Psoas muscle (tissue), 8 donors: ENCODE results near the gene EXOC3. TPM values are rescaled to one million over a fixed set of nuclear protein-coding genes. Genes with fewer than 3 reads are reported as not detected.

Experiments used
- ATAC-seq, 4 donors: fragments of 200-7000 bp; cut with Tn5 transposase; one replicate each; pipeline ENCODE4 v1.9.1; 2020; ENCODE audit warnings: moderate library complexity in 3 of 4, mild to moderate bottlenecking in 2 of 4
- DNase-seq, 2 donors: peaks; one replicate each; pipeline ENCODE4 v3.0.0-alpha.2; 2020
- H3K27ac ChIP-seq: fragments of 200-600 bp; one replicate; pipeline ENCODE4 v1.8.0; 2022
- H3K27me3 ChIP-seq, 3 donors: fragments of 200-600 bp in 1 of 3; one replicate each; pipeline versions ENCODE4 v1.6.1 to v1.8.0; 2013 to 2022; ENCODE audit warnings: low read length in 2 of 3, mild to moderate bottlenecking in 2 of 3, moderate library complexity in 1 of 3; ENCODE audit not compliant: insufficient read depth in 3 of 3
- H3K36me3 ChIP-seq, 2 donors: fragments of 200-600 bp in 1 of 2; one replicate each; pipeline versions ENCODE4 v1.6.1 to v1.8.0; 2013 to 2022; ENCODE audit warnings: low read depth in 1 of 2, mild to moderate bottlenecking in 1 of 2, moderate library complexity in 1 of 2; ENCODE audit not compliant: insufficient read depth in 1 of 2
- H3K4me1 ChIP-seq: fragments of 200-600 bp; one replicate; pipeline ENCODE4 v1.8.0; 2022
- H3K4me3 ChIP-seq: fragments of 200-600 bp; one replicate; pipeline ENCODE4 v1.8.0; 2022; ENCODE audit warnings: mild to moderate bottlenecking
- H3K9me3 ChIP-seq: fragments of 200-600 bp; one replicate; pipeline ENCODE4 v1.8.0; 2022
- CTCF ChIP-seq: fragments of 200-600 bp; IDR thresholded peaks from one replicate; pipeline ENCODE4 v1.8.0; 2022; ENCODE audit warnings: antibody characterized with exemption
- WGBS, 3 donors: extraction: QIAGEN DNeasy Blood & Tissue Kit; methylation state at CpG; one replicate each; pipeline versions ENCODE4 v1.1.6 to v1.1.7; 2013; 5-methylcytosine and 5-hydroxymethylcytosine counted together
- intact Hi-C, 2 donors: fragments of 100-400 bp; cut with DNase I; formaldehyde crosslinking; loops; one replicate each; pipeline versions ENCODE4 v1.11.0 to v1.14.2; 2022
- polyA plus RNA-seq, 3 donors: library from polyadenylated mRNA; stranded (reverse); fragments of 200-250 nt; gene quantifications; one replicate each; pipeline ENCODE4 v1.2.3, GENCODE V29; 2013
- total RNA-seq, 4 donors: library from RNA; stranded (reverse); fragmentation: NEBNext Ultra II Directional in 2 of 4; extraction: Animal tissue kit (Norgen Biotek cat#: 25700) in 2 of 4; gene quantifications; one replicate each; pipeline versions ENCODE4 v1.2.1 to v1.2.4, GENCODE V29; 2021 to 2023
- donor health status: healthy with polysubstance abuse.
- donor health status: DM: no; HTN: no; CAD: no; lungs with moderate emphysema.
- donor health status: Bipolar disorder and iron deficiency.
- donor health status: healthy.
- donor health status: DM: yes; HTN: yes; CAD: no.
- donor health status: DM: no; HTN: no; CAD: no.
- donor health status: DM: no; HTN: no; CAD: no.
- donor health status: DM: yes; HTN: yes; CAD: no.

The EXOC3 gene
- total and polyA plus RNA-seq, 7 donors, result 38.2 to 63.4 (median 56.5) TPM

GRCh38 chr5:513216-514100 lies 70.5 kb downstream of the EXOC3 start:
- no peaks in the 10 kb centered on the region for H3K9me3 ChIP-seq
- no peak for TF ChIP-seq CTCF
- no peaks in the 10 kb centered on the region for H3K36me3 ChIP-seq
- intact Hi-C loops, result no loop called here
- H3K4me3 ChIP-seq, result no peak overlapping the region
- DNase-seq (no peak), ATAC-seq (no peak)
- H3K4me1 ChIP-seq, result no peaks in the 10 kb centered on the region
- H3K27ac ChIP-seq, result no peak overlapping the region
- peaks cover 0 to 71% (median 7%) of the 10 kb centered on the region in 3 donors for H3K27me3 ChIP-seq
- WGBS, 3 donors, result 57 to 60% (median 60%) methylated on average over 30 to 31 of the region's 31 CpGs

DNA sequence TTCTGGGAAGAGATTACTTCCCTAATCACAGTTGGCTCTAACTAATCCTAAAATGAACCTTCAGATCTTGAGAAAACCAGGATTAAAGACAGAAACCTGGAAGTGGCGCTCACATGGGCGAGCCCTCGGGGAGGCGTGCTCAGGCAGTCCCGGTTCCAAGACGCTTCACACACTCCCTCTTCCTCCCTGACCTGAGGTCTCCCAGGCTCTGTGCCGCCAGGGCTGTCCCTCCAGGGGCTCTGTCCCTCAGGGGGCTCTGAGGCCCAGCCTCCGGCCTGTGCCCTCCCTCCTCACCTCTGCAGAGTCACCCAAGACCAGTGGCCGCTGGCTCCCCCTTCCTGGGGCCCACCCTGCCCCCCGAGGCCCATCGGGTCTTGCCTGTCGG lies 71.1 kb downstream of the EXOC3 start:
- peaks cover 0 to 71% (median 7%) of the 10 kb centered on the region in 3 donors for H3K27me3 ChIP-seq
- DNase-seq, result no peak
- intact Hi-C loops, result no loop called here
- no peaks in the 10 kb centered on the region for H3K36me3 ChIP-seq
- no peak overlapping the region for H3K27ac ChIP-seq
- no peak for ATAC-seq
- H3K9me3 ChIP-seq, result no peaks in the 10 kb centered on the region
- no peak for TF ChIP-seq CTCF
- H3K4me1 ChIP-seq, result no peaks in the 10 kb centered on the region
- WGBS, 3 donors, result 60 to 66% (median 64%) methylated on average over 11 to 12 of the region's 12 CpGs
- no peak overlapping the region for H3K4me3 ChIP-seq

DNA sequence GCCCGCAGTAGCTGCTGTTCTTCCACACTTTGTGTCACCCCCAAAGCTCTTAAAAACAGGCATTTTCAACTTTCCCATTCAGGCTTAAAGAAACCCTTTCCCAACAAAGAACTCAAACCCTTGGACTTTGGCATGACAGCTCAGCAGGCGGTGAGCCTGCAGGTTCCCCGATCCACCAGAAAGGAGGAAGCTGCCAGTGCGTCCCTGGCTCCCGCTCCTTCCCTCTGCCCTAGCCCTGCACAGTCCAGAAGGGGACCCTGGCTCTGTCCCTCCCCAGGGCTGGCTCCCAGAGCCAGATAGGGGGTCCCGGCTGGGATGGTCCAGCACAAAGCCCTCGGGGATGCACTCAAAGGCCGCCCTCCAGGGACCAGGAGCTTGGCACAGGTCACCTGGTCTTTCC lies 71.7 kb downstream of the EXOC3 start:
- intact Hi-C loops, result no loop called here
- no peaks in the 10 kb centered on the region for H3K36me3 ChIP-seq
- no peak overlapping the region for H3K4me3 ChIP-seq
- WGBS, 3 donors, result 70 to 76% (median 74%) methylated on average over 5 to 8 of the region's 8 CpGs
- H3K4me1 ChIP-seq, result no peaks in the 10 kb centered on the region
- no peak for TF ChIP-seq CTCF
- no peak overlapping the region for H3K27ac ChIP-seq
- ATAC-seq (no peak), DNase-seq (no peak)
- no peaks in the 10 kb centered on the region for H3K9me3 ChIP-seq
- peaks cover 0 to 76% (median 8%) of the 10 kb centered on the region in 3 donors for H3K27me3 ChIP-seq

- H3K9me3 ChIP-seq, result no peaks in the 10 kb centered on the region
- 15 to 21% (median 16%) methylated on average over 9 to 11 of the region's 11 CpGs for WGBS, 3 donors
- ATAC-seq (no peak), DNase-seq (no peak)
- H3K4me1 ChIP-seq, result no peaks in the 10 kb centered on the region
- peaks cover 0 to 83% (median 6%) of the 10 kb centered on the region in 3 donors for H3K27me3 ChIP-seq
- intact Hi-C loops, result no loop called here
- no peak overlapping the region for H3K27ac ChIP-seq
- H3K36me3 ChIP-seq, result no peaks in the 10 kb centered on the region
- TF ChIP-seq CTCF, result no peak
- H3K4me3 ChIP-seq, result no peak overlapping the region
Observed at GRCh38 chr5:515273-515836, 72.4 kb downstream of the EXOC3 start.
